Mammary epithelial cell (primary cell): ENCODE data around the gene GPRC5C.

Experiments
- EZH2 ChIP-seq: IDR thresholded peaks from 2 replicates; pipeline ENCODE4 v1.6.1; 2012; ENCODE audit warnings: low read length, inconsistent platforms, borderline replicate concordance
- TF ChIP-seq, protein P1 (sequence below), 2 donors: IDR thresholded peaks in 1 of 2; conservative IDR thresholded peaks in 1 of 2; 2 replicates each; pipeline ENCODE4 v1.5.1; 2011 to 2012; ENCODE audit warnings: inconsistent platforms in 2 of 2, low read length in 2 of 2, mild to moderate bottlenecking in 2 of 2, control low read depth in 1 of 2, low read depth in 1 of 2; ENCODE audit not compliant: insufficient read depth in 1 of 2; ENCODE audit errors: extremely low read depth in 1 of 2

DNA sequence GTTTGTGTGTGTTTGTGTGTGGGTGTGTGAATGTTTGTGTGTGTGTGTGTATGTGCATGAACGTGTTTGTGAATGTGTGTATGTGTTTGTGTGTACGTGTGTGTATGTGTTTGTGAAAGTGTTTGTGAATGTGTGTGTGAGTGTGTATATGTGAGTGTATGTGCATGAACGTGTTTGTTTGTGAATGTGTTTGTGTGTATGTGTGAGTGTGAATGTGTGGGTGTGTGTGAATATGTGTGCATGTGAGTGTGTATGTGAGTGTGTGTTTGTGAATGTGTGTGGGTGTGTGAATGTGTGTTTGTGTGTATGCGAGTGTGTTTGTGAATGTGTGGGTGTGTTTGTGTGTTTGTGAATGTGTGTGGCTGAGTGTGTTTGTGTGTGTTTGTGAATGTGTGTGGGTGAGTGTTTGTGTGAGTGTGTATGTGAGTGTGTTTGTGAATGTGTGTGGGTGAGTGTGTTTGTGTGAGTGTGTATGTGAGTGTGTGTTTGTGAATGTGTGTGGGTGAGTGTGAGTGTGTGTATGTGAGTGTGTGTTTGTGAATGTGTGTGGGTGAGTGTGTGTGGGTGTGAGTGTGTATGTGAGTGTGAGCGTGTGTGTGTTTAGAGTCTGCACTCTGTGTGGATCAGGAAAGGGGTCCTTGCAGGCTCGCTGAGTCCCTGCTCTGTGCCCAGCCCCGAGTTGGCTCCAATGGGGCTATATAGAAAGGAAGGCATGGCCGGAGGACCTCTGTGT, 33.7 kb downstream of the GPRC5C start:
- TF ChIP-seq, protein P1, sequence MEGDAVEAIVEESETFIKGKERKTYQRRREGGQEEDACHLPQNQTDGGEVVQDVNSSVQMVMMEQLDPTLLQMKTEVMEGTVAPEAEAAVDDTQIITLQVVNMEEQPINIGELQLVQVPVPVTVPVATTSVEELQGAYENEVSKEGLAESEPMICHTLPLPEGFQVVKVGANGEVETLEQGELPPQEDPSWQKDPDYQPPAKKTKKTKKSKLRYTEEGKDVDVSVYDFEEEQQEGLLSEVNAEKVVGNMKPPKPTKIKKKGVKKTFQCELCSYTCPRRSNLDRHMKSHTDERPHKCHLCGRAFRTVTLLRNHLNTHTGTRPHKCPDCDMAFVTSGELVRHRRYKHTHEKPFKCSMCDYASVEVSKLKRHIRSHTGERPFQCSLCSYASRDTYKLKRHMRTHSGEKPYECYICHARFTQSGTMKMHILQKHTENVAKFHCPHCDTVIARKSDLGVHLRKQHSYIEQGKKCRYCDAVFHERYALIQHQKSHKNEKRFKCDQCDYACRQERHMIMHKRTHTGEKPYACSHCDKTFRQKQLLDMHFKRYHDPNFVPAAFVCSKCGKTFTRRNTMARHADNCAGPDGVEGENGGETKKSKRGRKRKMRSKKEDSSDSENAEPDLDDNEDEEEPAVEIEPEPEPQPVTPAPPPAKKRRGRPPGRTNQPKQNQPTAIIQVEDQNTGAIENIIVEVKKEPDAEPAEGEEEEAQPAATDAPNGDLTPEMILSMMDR (conservative IDR thresholded peaks at IDR 0.05 in 1 of 2, IDR thresholded peaks at IDR 0.05 in 1 of 2; ENCODE audit: extremely low read depth in 1 of 2, insufficient read depth in 1 of 2, low read depth in 1 of 2, low read length in 2 of 2): no peak
- TF ChIP-seq EZH2: no peak
